HG02610 (cell line): ENCODE data around the gene ALOXE3.
"Not testable (repeated sequence)": the region's sequence is repeated elsewhere in the genome, so short reads cannot be mapped to it uniquely, and the experiment has no call there.

Experiments used
- ATAC-seq: cut with Tn5 transposase; IDR thresholded peaks from one replicate; pipeline ENCODE4 v1.9.1; 2021; ENCODE audit warnings: mild to moderate bottlenecking, moderate library complexity; ENCODE audit not compliant: unreplicated experiment

ALOXE3 gene

GRCh38 chr17:8100763-8101162 lies 17.6 kb downstream of the ALOXE3 start:
- ATAC-seq = no peak

DNA sequence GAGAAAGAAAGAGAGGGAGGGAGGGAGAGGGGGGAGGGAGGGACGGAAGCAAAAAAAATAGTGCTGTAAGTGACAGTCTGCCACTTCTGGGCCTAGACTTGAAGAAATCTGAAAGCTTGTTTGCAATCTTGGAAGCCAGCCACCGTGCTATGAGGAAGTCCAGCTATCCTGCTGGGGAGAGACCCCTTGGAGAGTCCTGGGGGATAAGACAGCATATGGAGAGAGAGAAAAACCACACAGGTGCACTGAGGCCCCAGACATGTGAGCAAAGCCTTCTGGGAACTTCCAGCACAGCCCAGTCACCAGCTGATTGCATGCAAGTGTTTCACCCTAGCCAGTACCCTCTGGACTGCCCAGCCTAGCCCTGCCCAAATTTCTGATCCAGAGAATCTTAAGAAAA lies 18.2 kb downstream of the ALOXE3 start:
- no peak for ATAC-seq

- no peak for ATAC-seq
These were observed 21.8 kb downstream of the ALOXE3 start for GRCh38 chr17:8096541-8096940.

- no peak for ATAC-seq
These were observed 23.0 kb downstream of the ALOXE3 start for GRCh38 chr17:8095361-8095760.

DNA sequence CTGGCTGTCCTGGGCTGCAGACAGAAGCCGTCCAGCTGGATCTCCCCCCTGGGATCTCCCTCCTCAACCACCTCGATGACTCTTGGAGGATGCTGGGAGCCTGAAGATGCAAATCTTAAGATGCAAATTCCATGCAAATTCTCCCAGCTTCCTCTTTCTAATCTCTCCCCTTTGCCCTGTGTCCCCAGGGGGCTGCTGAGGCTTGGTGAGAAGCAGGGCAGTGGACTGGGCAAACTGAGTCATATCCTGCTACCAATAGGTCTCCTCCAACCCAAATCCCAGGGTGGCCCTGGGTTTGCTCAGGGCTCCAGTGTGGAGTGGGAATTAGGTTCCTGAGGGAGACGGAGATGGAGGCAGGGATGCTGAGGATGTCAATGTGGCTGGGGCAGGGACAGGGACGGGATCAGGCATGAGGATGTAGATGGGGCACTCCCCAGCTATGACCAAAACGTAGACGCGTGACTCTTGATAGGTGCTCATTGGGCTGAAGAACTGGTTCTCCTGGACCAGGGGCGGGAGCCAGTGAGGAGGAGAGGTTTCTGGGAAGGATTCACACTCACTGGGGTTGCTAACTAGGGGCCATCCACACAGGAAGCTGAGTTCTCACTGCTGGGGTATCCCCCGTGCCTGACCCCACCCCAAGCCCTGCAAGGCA lies 27.2 kb downstream of the ALOXE3 start:
- peak; percentile 66 for ATAC-seq

GRCh38 chr17:8089728-8090127 lies 28.6 kb downstream of the ALOXE3 start:
- ATAC-seq = no peak

- ATAC-seq = no peak
These were observed 30.4 kb downstream of the ALOXE3 start for GRCh38 chr17:8087952-8088230.

DNA sequence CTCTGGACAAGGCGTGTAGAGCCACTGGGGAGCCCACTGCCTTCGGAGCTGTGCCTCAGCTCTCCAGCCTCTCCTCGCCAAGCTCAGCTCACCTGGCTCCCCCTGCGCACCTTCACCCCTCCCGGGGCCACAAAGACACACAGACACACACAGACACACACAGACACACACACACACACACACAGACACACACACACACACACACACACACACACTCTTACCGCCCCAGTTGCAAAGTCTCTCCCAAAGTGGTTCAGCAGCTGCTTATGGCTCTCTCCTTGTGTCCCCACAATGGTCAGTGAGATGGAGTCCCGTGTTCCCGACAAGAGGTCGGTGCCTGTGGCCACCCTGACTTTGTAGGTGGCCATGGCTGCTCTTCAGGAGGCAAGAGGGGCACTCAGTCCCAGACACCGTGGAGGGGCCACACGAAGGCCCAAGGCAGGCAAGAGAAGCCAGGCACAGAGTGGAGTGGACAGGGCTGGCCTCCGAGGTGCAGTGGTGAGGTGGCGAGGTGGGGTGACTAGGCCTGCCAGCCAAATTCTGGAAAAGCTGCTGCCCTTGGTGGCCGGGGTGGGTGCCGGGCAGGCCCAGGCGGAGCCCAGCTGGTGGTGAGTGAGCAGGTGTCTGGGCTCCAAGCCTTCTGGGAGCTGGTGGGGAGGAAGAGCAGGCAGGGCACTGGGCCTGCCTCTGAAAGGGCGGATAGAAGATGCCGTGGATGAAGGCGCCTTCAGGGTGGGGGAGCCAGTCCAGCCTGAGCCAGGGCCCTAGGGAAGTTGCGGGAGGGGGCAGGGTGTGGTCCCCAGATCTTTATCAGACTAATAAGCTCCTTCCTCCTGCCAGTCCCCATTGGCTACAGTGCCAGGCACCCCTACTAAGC lies 31.0 kb downstream of the ALOXE3 start, which contains the start of gene ALOX12B:
TSS of gene ALOX12B (minus strand) at position 642 of the 877 bp plus-strand sequence. CDS start at position 368, 274 bp downstream.
- no peak for ATAC-seq

- no peak for ATAC-seq
These were observed 34.1 kb downstream of the ALOXE3 start for GRCh38 chr17:8084250-8084649.

GRCh38 chr17:8082292-8082691 lies 36.0 kb downstream of the ALOXE3 start:
- ATAC-seq = no peak

- no peak for ATAC-seq
These were observed 36.4 kb downstream of the ALOXE3 start for GRCh38 chr17:8081876-8082275.

- no peak for ATAC-seq
These were observed 37.5 kb downstream of the ALOXE3 start for GRCh38 chr17:8080799-8081219.

DNA sequence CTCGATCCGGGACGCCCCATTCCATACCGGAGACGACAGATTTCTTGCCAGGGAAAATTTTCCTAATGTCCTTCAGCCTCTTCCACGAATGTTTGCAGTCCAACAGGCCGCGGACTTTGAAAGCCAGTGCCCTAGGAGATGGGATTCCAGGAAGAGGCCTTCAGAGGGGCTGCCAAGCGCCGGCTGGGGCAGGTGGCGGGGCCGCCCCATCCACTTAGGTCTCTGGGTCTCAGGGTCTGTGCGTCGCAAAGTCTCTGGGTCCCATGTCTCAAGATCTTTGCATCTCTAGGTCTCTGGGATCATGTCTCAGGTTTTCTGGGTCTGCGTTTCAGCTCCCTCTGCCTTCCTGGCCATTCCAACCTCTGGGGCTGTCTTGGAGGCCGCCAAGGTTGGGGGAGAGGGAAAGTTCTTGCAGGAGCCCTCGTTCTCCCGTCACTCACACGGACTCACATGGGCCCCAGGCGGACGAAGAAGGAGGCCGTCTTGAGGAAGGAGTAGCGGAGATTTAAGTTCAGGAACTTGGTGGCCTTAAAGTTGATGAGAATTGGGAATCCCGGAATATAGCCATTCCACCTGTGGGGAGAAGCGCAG lies 38.0 kb downstream of the ALOXE3 start:
- no peak for ATAC-seq

- peak; percentile 64 for ATAC-seq
These were observed 38.8 kb downstream of the ALOXE3 start for GRCh38 chr17:8079291-8080207.

- ATAC-seq = not testable (repeated sequence)
These were observed 40.4 kb downstream of the ALOXE3 start for GRCh38 chr17:8077939-8078338.

GRCh38 chr17:8076502-8077266 lies 41.6 kb downstream of the ALOXE3 start:
- ATAC-seq = no peak

DNA sequence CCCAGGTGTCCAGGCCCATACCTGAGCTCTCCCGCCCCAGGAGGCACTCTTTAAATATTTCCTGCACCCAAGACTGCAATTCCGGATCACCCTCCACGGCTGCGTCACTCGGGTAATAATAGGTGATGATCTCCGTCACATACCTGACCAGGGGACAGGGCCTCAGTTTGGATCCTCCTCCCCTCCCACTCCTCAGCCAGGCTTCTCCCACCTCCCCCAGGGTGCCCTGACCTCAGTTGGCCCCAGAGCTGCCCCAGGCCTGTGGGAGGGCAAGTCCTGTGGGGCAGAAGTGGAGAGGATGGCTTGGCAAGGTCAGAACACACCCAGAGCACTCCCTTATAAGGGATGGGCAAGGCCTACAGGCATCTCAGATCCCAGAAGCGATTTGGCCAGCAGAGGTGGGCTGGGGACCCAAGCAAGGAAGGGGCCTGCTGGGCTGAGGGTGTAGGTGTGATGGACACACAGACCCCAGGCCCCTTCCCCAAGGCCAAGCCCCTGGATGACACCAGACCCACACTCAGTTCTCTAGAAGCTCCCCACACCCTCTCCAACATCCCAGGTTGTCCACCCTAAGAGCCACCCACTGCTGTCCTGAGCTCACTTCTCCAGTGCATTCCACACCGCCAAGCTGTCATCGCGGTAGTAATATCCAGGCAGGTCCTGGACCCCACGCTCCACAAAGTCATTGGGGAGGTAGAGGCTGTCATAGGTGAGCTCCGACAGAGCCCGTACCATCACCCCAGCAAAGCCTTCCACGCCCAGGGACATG lies 42.6 kb downstream of the ALOXE3 start:
- no peak for ATAC-seq

GRCh38 chr17:8075081-8075480 lies 43.2 kb downstream of the ALOXE3 start:
- ATAC-seq = no peak

GRCh38 chr17:8074554-8074953 lies 43.8 kb downstream of the ALOXE3 start:
- no peak for ATAC-seq
